Measurements from ENCODE around the gene TRRAP. TPM values are rescaled to one million over a fixed set of nuclear protein-coding genes. Genes with fewer than 3 reads are reported as not detected.

TRRAP gene
- total and polyA plus RNA-seq, 7 experiments from 2014 or later = 3.2 to 72.3 (median 63.6) TPM

DNA sequence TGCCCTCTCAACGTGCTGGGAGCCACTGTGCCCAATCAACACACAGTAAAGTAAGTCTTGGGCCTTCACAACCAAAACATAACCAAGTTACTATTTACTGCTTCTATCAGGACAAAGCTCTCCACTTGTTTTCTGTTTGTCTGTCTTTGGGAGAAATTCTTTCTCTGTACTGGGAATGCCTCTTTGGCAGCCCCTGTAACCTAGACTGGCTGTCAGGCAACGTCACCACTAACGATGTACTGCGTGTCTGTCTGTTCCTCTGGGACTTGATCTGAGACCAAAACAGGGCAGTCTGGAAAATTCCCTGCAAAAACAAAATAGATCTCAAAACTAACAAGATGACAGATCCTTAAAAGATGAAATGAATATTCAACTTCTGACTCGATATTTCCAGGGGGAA, 152.6 kb downstream of the TRRAP start:
- no peak overlapping the region for H3K27ac ChIP-seq (ENCODE audit: low read depth, low read length)
- Mint-ChIP-seq H3K4me3 (no peak overlapping the region), H3K4me1 (peaks cover 0 to 4% (median 0%) of the 10 kb centered on the region in 7 donors), H3K36me3 (peaks cover 10 to 62% (median 15%) of the 10 kb centered on the region in 5 donors), H3K9me3 (no peaks in the 10 kb centered on the region), H3K27me3 (no peaks in the 10 kb centered on the region), H3K27ac (peak overlapping the region in 2 of 9 donors; percentile 16 to 41)
- peaks cover 0 to 85% (median 0%) of the 10 kb centered on the region in 3 experiments for H3K36me3 ChIP-seq (ENCODE audit: control insufficient read depth in 2 of 3, insufficient read depth in 3 of 3, low read length in 3 of 3)
- POLR2A ChIA-PET = no interaction called here
- no peak overlapping the region for H3K4me3 ChIP-seq (ENCODE audit: low read length)
- DNase-seq (no peak), ATAC-seq (no peak)
- no peaks in the 10 kb centered on the region for H3K9me3 ChIP-seq (ENCODE audit: control insufficient read depth in 2 of 3, low read length in 3 of 3)
- intact Hi-C loops (cut with micrococcal nuclease) = no loop called here
- CTCF ChIA-PET = interaction anchor here (2.2 kb wide), 1 partner anchor 9 kb away, joined by 8 read pairs; no protein-coding TSS in a partner anchor
- no peaks in the 10 kb centered on the region for H3K27me3 ChIP-seq (ENCODE audit: control insufficient read depth in 2 of 2, insufficient read depth in 2 of 2, low read length in 2 of 2)
- H3K4me1 ChIP-seq (ENCODE audit: control insufficient read depth in 2 of 2, insufficient read depth in 2 of 2, low read length in 2 of 2) = no peaks in the 10 kb centered on the region

GRCh38 chr7:99031496-99031895, 153.2 kb downstream of the TRRAP start:
- no peak overlapping the region for H3K4me3 ChIP-seq (ENCODE audit: low read length)
- no peak overlapping the region for H3K27ac ChIP-seq (ENCODE audit: low read depth, low read length)
- no peaks in the 10 kb centered on the region for H3K4me1 ChIP-seq (ENCODE audit: control insufficient read depth in 2 of 2, insufficient read depth in 2 of 2, low read length in 2 of 2)
- no peaks in the 10 kb centered on the region for H3K27me3 ChIP-seq (ENCODE audit: control insufficient read depth in 2 of 2, insufficient read depth in 2 of 2, low read length in 2 of 2)
- no peak overlapping the region for H3K4me3 Mint-ChIP-seq
- H3K27ac Mint-ChIP-seq = peak overlapping the region in 3 of 9 donors; percentile 16 to 41 (median 38)
- H3K36me3 ChIP-seq (ENCODE audit: control insufficient read depth in 2 of 3, insufficient read depth in 3 of 3, low read length in 3 of 3) = peaks cover 0 to 90% (median under 1%) of the 10 kb centered on the region in 3 experiments
- H3K4me1 Mint-ChIP-seq = peaks cover 0 to 4% (median 0%) of the 10 kb centered on the region in 7 donors
- H3K9me3 Mint-ChIP-seq = no peaks in the 10 kb centered on the region
- no peaks in the 10 kb centered on the region for H3K9me3 ChIP-seq (ENCODE audit: control insufficient read depth in 2 of 3, low read length in 3 of 3)
- CTCF ChIA-PET = interaction anchor here (2.2 kb wide), 1 partner anchor 9 kb away, joined by 8 read pairs; no protein-coding TSS in a partner anchor
- POLR2A ChIA-PET = no interaction called here
- peak in 1 of 9 donors; percentile 6 for DNase-seq
- H3K27me3 Mint-ChIP-seq = no peaks in the 10 kb centered on the region
- peaks cover 10 to 62% (median 15%) of the 10 kb centered on the region in 5 donors for H3K36me3 Mint-ChIP-seq
- no peak for ATAC-seq
- intact Hi-C loops (cut with micrococcal nuclease) = no loop called here

- Histone ChIP-seq H3K4me1 (ENCODE audit: control insufficient read depth in 2 of 2, insufficient read depth in 2 of 2, low read length in 2 of 2) (no peaks in the 10 kb centered on the region), H3K27me3 (ENCODE audit: control insufficient read depth in 2 of 2, insufficient read depth in 2 of 2, low read length in 2 of 2) (no peaks in the 10 kb centered on the region), H3K36me3 (ENCODE audit: control insufficient read depth in 2 of 3, insufficient read depth in 3 of 3, low read length in 3 of 3) (peaks cover 0 to 100% (median 6%) of the 10 kb centered on the region in 3 experiments), H3K9me3 (ENCODE audit: control insufficient read depth in 2 of 3, low read length in 3 of 3) (no peaks in the 10 kb centered on the region), H3K27ac (ENCODE audit: low read depth, low read length) (no peak overlapping the region), H3K4me3 (ENCODE audit: low read length) (no peak overlapping the region)
- H3K36me3 Mint-ChIP-seq = peaks cover 12 to 57% (median 18%) of the 10 kb centered on the region in 5 donors
- ATAC-seq = no peak
- no peaks in the 10 kb centered on the region for H3K4me1 Mint-ChIP-seq
- H3K27ac Mint-ChIP-seq = no peak overlapping the region
- intact Hi-C loops (cut with micrococcal nuclease) = no loop called here
- DNase-seq = no peak
- H3K27me3 Mint-ChIP-seq = no peaks in the 10 kb centered on the region
- no peak overlapping the region for H3K4me3 Mint-ChIP-seq
- ChIA-PET CTCF (no interaction called here), POLR2A (no interaction called here)
- no peaks in the 10 kb centered on the region for H3K9me3 Mint-ChIP-seq
These were observed 154.6 kb downstream of the TRRAP start for GRCh38 chr7:99032928-99033327.

- POLR2A ChIA-PET = no interaction called here
- Mint-ChIP-seq H3K4me3 (no peak overlapping the region), H3K27ac (no peak overlapping the region), H3K9me3 (no peaks in the 10 kb centered on the region), H3K27me3 (no peaks in the 10 kb centered on the region), H3K4me1 (no peaks in the 10 kb centered on the region), H3K36me3 (peaks cover 12 to 54% (median 19%) of the 10 kb centered on the region in 5 donors)
- intact Hi-C loops (cut with micrococcal nuclease) = no loop called here
- no peak for ATAC-seq
- DNase-seq = no peak
- no peaks in the 10 kb centered on the region for H3K9me3 ChIP-seq (ENCODE audit: control insufficient read depth in 2 of 3, low read length in 3 of 3)
- H3K27ac ChIP-seq (ENCODE audit: low read depth, low read length) = no peak overlapping the region
- CTCF ChIA-PET = no interaction called here
- H3K4me3 ChIP-seq (ENCODE audit: low read length) = no peak overlapping the region
- H3K27me3 ChIP-seq (ENCODE audit: control insufficient read depth in 2 of 2, insufficient read depth in 2 of 2, low read length in 2 of 2) = no peaks in the 10 kb centered on the region
- peaks cover 0 to 100% (median 6%) of the 10 kb centered on the region in 3 experiments for H3K36me3 ChIP-seq (ENCODE audit: control insufficient read depth in 2 of 3, insufficient read depth in 3 of 3, low read length in 3 of 3)
- no peaks in the 10 kb centered on the region for H3K4me1 ChIP-seq (ENCODE audit: control insufficient read depth in 2 of 2, insufficient read depth in 2 of 2, low read length in 2 of 2)
These were observed 155.4 kb downstream of the TRRAP start for GRCh38 chr7:99033765-99034164.

- Mint-ChIP-seq H3K4me3 (peak overlapping the region in 1 of 10 donors; percentile 23), H3K27me3 (no peaks in the 10 kb centered on the region), H3K9me3 (no peaks in the 10 kb centered on the region), H3K36me3 (peaks cover 15 to 50% (median 27%) of the 10 kb centered on the region in 5 donors), H3K4me1 (peaks cover 0 to under 1% (median 0%) of the 10 kb centered on the region in 7 donors), H3K27ac (peak overlapping the region in 3 of 9 donors; percentile 26 to 56 (median 54))
- Histone ChIP-seq H3K4me1 (ENCODE audit: control insufficient read depth in 2 of 2, insufficient read depth in 2 of 2, low read length in 2 of 2) (no peaks in the 10 kb centered on the region), H3K27ac (ENCODE audit: low read depth, low read length) (no peak overlapping the region), H3K36me3 (ENCODE audit: control insufficient read depth in 2 of 3, insufficient read depth in 3 of 3, low read length in 3 of 3) (peaks cover 0 to 96% (median 6%) of the 10 kb centered on the region in 3 experiments), H3K27me3 (ENCODE audit: control insufficient read depth in 2 of 2, insufficient read depth in 2 of 2, low read length in 2 of 2) (no peaks in the 10 kb centered on the region), H3K9me3 (ENCODE audit: control insufficient read depth in 2 of 3, low read length in 3 of 3) (no peaks in the 10 kb centered on the region), H3K4me3 (ENCODE audit: low read length) (no peak overlapping the region)
- POLR2A ChIA-PET = interaction anchor here (1.1 kb wide), 1 partner anchor 23 kb away, joined by 3 read pairs; no protein-coding TSS in a partner anchor
- CTCF ChIA-PET = no interaction called here
- intact Hi-C loops (cut with micrococcal nuclease) = no loop called here
- DNase-seq = no peak
- no peak for ATAC-seq
These were observed 156.8 kb downstream of the TRRAP start for GRCh38 chr7:99034932-99035722.

DNA sequence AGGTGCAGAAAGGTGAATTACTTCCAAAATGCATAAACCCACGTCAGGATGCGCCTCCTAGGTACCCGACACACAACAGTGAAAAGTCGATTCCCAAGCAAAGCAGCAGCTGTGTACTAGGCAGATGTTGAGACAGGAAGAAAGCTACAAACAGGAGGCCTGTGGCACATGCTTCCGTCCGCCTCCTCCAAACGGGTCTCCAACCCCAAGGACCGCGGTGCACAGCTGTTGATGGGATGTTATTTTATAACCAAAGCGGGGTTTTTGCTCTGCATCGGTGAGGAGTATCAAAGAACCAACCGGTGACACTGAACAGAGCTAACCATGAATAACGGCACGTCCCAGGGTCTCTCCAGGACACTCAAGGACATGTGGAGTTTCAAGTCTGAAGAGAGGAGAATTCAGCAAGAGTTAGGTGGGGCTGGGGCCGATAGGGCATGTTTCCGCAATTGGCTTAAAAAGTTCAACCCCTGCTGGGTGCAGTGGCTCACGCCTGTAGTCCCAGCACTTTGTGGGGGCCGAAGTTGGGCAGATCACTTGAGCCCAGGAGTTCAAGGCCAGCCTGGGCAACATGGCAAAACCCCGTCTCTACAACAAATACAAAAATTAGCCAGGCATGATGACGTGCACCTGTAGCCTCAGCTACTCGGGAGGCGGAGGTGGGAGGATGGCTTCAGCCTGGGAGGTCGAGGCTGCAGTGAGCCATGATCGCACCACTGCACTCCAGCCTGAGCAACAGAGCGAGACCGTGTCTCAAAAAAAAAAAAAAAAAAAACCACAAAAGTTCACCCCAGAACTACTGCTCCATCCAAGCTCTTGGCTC, 157.6 kb downstream of the TRRAP start:
- DNase-seq (no peak), ATAC-seq (no peak)
- ChIA-PET CTCF (interaction anchor here (0.6 kb wide), 2 partner anchors 277 to 281 kb away, joined by 3 to 4 read pairs; no protein-coding TSS in a partner anchor), POLR2A (interaction anchor here (1.1 kb wide), 1 partner anchor 24 kb away, joined by 3 read pairs; no protein-coding TSS in a partner anchor)
- Histone ChIP-seq H3K36me3 (ENCODE audit: control insufficient read depth in 2 of 3, insufficient read depth in 3 of 3, low read length in 3 of 3) (peaks cover 0 to 96% (median 6%) of the 10 kb centered on the region in 3 experiments), H3K4me3 (ENCODE audit: low read length) (no peak overlapping the region), H3K27ac (ENCODE audit: low read depth, low read length) (no peak overlapping the region), H3K4me1 (ENCODE audit: control insufficient read depth in 2 of 2, insufficient read depth in 2 of 2, low read length in 2 of 2) (no peaks in the 10 kb centered on the region), H3K27me3 (ENCODE audit: control insufficient read depth in 2 of 2, insufficient read depth in 2 of 2, low read length in 2 of 2) (no peaks in the 10 kb centered on the region), H3K9me3 (ENCODE audit: control insufficient read depth in 2 of 3, low read length in 3 of 3) (no peaks in the 10 kb centered on the region)
- Mint-ChIP-seq H3K27me3 (no peaks in the 10 kb centered on the region), H3K4me3 (no peak overlapping the region), H3K4me1 (peaks cover 0 to 7% (median 0%) of the 10 kb centered on the region in 7 donors), H3K9me3 (no peaks in the 10 kb centered on the region), H3K36me3 (peaks cover 18 to 49% (median 32%) of the 10 kb centered on the region in 5 donors), H3K27ac (peak overlapping the region in 2 of 9 donors; percentile 16 to 56)
- intact Hi-C loops (cut with micrococcal nuclease) = no loop called here

All from naive thymus-derived CD4-positive, alpha-beta T cell (primary cell).